ENCODE results near the gene DOCK6.
"Not testable (repeated sequence)": the region's sequence is repeated elsewhere in the genome, so short reads cannot be mapped to it uniquely, and the experiment has no call there.

Gene DOCK6

DNA sequence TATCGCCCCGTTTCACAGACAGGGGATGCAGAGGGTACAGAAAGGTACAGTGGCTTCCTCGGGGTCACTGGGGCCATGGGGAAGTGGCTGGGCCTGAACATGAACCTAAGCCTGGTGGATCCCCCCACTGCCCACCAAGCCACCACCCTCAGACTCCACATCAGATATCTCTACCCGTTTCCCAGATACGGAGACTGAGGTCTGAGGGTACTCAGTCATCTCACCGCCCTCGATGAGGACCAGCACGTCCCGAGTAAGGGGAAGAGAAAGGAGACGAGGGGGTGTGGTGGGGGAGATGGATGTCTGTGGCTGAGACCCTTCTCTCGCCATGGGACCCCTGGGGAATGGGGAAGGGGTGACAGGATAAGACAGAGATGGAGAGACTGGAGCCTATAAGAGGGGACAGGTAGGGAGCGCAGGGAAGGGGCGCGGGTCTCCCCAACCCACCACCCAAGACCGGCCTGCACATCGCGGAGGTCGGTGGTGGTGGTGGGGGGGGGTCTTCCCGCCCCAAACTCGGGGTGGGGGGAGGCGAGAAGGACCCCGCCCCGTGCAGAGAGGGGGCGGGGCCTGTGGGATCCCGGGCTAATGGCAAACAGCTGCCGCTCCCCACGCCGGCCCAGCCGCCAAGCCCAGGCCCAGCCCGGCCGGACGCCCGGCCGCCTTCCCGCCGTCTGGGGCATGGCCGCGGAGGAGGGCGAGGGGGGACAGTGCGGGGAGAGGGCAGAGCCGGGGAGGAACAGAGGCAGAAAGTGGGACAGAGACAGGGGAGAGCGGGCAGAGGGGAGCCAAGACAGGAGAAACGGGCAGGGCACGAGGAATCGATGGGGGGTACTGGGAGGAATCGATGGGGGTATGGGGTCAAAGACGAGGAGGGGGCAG, 65.7 kb downstream of the DOCK6 start:
- DNase-seq = no peak

DNA sequence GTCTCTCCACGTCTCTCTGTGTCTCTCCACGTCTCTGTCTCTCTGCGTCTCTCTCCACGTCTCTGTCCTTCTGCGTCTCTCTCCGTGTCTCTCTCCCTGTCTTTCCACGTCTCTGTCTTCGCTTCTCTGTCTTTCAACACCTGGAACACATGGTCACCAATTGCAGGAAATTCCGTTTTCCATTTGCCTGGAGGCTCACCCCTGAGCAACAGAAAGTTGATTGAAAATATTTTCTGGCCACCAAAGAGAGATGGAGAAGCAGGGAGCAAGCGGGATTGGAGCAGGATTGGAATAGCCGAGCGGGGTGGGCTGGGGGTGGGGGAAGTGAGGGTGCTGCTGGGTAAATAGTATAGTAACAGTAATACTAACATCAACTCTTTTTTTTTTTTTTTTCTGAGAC, 66.6 kb downstream of the DOCK6 start:
- no peak for DNase-seq

DNA sequence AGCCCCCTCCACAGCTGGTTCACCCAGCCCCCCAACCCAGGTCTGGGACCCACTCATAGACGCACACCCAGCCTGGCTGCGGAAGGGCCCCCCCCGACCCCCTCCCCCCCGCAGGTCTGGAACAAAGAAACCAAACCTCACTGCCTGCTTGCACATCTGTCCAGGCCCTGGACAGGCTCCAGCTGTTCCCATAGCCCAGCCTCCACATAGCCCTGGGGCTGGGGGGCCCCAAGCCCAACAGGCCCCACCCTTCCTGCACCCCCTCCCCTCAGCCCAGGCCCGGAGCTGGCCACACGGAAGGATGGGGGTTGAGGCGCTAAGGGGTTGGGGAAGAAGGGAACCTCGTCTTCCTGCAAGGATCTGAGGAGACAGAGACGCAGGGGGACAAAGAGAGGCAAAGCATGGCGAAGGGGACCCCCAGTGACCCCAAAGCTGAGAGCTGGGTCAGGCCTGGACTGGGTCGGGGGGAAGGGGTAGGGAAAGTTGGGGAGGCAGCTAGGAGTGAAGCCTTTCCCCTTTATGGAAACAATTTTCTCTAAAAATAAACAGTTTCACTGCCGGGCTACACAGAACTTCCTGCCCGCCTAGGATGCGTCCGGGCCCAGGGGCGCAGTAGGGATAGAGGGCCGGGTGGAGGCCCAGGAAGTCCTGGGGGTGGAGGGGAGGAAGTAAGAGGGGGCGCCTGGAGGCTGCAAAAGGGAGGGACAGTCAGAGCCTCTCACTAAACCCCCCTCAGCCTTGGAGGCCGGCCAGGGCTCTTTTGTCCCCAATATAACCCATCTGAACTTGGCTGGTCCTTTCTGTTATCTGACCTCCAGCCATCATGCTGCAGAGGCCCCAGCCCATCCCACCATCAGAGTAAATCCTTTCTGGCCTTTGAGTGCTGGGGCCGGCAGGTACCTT, 67.4 kb downstream of the DOCK6 start:
- DNase-seq = no peak

DNA sequence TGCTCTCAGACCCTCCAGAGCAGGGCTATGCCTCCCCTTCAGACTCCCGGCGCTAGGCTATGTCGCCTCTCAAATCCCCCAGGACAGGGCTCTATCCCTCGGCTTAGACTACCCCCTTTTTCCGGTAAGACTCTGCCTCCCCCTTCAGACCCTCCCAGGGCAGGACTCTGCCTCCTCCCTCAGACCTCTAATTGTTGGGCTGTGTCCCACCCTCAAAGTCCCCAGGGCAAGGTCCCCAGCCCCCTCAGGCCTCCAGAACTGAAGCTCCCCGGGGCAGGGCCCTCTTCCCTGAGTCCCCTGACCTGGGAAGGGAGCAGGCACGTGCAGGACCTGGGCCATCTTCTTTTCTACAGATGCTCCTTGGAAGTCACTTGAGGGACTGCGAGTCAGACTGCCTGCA, 68.2 kb downstream of the DOCK6 start:
- DNase-seq = no peak

DNA sequence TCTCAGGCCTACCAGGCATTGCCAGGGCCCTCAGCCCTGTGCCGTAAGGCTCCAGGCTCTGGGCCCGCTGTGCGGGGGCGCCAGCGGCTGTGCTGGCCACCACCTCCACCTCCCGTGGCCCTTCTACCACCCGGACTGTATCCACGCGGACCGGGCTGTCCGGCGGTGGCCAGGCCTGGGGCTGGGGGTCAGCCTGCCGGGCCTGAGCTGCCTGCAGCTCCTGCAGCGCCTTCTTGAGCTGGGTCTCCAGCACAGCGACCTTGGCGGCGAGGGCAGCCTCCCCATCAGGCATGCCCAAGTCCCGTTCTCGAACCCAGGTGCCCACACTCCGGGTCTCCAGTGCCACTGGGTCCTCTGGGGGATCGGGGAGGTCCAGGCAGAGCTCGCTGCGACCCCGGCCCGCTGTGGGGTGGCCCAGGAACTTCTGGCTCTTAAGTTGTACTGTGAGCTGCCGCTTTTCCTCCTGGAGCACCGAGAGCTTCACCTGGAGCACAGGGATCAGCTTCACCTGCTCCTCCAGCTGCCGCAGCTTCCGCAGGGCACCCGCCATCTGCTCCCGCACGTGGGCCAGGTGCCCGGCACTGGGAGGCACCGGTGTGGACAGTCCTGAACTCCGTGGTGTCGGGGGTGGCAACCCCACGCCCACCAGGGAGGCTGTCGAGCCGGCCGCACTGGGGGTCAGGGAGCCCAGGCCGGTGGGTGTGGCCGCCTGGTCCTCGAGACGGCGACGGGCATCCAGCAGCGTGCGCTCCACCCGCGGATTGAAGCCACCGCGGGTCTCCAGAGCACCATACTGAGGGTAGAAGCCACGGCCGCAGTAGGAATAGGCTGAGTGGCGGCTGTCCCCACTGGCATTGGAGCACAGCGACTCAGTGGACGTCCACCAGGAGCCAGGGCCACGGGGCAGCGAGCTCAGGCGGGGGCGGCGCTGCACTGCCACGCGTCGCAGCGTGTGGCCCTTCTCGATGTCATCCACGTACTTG, 69.1 kb downstream of the DOCK6 start:
- DNase-seq = no peak

DNA sequence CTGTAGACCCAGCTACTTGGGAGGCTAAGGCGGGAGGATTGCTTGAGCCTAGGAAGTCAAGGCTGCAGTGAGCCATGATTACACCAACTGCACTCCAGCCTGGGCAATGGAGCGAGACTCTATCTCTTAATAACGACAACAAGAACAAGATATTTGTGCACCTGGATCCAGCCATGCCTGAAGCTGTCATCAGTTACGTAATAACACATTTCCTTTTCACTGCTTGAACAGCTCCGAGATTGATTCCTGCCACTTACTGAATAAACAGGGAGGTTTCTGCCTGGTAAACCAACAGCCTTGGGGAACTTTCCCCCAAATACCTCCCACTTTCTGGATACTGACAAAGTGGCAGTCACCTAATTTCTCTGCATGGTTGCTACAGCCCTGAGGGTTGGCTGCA, 70.4 kb downstream of the DOCK6 start:
- no peak for DNase-seq

- peak; percentile 75 to 79 for DNase-seq
These were observed 71.0 kb downstream of the DOCK6 start for GRCh38 chr19:11191273-11191755.

- no peak for DNase-seq
These were observed 71.8 kb downstream of the DOCK6 start for GRCh38 chr19:11190501-11190900.

DNA sequence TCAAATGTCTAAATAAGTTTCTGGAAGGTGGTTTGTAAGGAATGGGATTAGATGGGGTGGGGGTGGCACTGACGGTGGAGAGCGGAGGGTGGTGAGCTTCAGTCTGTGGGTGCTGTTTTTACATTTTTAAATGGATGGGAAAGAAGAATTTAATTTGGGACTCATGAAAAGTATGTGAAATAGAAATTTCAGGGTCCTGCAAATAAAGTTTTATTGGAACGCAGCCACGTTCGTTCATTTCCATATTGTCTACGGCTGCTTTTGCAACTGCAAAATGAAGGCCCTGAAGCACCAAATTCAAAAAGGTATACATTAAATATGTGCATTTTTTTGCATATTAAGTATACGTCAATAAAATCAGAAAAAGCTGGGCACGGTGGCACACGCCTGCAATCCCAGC, 74.9 kb downstream of the DOCK6 start:
- no peak for DNase-seq

DNA sequence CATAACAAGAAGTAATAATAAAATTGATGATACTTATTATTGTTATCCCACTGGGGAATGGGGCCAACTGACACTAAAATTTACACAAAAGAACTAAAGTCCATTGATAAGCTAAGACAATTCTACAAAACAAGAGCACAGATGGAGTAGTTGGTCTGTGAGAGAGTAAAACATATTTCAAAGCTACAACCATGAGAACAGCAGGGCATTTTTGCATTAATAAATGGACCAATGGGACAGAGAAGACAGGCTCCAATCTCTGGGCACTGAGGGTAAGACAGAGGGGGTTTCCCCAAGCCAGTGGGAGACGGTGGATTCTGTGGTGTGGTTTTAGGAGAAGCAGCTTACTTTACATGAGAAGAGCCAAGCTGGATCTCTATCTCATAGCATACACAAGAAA, 79.3 kb downstream of the DOCK6 start:
- no peak for DNase-seq

GRCh38 chr19:11181488-11181887, 80.8 kb downstream of the DOCK6 start:
- no peak for DNase-seq

- not testable (repeated sequence) for DNase-seq
These were observed 81.3 kb downstream of the DOCK6 start for GRCh38 chr19:11180975-11181374.

DNA sequence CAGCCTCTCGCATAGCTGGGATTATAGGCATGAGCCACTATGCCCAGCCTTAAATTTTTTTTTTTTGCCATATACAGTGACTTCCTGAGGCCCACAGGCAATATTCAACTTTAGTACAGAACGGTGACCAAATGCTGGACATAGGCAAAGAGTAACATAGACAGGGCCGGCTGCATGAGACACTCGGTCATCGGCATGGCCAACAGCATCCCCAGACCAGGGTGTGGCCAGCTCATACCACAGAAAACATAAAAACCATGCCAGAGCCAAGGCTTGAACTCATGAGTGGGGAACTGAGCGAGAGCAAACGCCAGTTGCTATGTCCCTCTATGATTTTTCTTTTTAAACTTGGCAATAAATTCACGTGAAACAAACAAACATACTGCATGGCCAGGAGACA, 82.0 kb downstream of the DOCK6 start:
- no peak for DNase-seq

DNA sequence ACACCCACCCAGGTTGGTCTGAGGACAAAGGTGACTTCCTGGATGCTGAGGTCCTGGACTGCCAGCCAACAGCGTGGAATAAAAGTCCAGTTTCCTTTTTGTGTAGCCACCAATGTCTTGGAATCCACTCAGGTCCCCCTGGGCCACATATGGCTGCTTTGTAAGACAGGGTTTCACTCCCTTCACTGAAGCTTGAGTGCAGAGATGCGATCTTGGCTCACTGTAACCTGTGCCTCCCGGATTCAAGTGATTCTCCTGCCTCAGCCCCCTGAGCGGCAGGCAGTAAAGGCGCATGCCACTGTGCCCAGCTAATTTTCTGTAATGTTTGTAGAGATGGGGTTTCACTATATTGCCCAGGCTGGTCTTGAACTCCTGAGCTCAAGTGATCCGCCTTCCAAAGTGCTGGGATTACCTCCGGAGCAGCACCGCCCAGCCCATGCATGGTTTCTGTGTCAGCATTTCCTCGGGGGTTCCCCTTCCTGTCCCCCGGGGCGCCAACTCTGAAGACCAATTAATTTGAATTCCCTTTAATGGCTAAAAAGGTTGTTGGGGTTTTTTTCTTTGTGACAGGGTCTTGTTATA, 82.5 kb downstream of the DOCK6 start:
- DNase-seq = no peak

DNA sequence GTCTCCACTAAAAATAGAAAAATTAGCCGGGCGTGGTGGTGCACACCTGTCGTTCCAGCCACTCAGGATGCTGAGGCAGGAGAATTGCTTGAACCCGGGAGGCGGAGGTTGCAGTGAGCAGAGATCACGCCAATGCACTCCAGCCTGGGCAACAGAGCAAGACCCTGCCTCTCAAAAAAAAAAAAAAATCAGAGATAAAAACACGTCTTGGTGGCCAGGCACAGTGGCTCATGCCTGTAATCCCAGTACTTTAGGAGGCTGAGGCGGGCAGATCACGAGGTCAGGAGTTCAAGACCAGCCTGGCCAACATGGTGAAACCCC, 83.2 kb downstream of the DOCK6 start:
- not testable (repeated sequence) for DNase-seq

DNA sequence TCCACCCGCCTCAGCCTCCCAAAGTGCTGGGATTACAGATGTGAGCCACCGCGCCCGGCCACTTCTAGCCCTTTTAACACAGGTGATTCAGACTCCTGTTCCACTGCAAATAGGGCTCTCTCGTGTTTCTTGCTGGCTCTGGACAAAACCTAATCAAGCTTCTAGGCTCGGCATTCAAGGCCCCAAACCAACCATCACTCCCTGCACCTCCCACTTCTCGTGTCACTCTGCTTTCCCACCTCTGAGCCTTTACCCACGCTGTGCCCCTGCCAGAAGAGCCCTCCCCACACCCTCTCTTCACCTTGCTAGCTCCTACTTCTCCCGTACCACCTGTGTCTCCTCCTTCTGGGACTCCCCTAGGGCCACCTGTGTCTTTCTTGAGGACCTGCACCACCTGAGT, 84.7 kb downstream of the DOCK6 start:
- DNase-seq = no peak

DNA sequence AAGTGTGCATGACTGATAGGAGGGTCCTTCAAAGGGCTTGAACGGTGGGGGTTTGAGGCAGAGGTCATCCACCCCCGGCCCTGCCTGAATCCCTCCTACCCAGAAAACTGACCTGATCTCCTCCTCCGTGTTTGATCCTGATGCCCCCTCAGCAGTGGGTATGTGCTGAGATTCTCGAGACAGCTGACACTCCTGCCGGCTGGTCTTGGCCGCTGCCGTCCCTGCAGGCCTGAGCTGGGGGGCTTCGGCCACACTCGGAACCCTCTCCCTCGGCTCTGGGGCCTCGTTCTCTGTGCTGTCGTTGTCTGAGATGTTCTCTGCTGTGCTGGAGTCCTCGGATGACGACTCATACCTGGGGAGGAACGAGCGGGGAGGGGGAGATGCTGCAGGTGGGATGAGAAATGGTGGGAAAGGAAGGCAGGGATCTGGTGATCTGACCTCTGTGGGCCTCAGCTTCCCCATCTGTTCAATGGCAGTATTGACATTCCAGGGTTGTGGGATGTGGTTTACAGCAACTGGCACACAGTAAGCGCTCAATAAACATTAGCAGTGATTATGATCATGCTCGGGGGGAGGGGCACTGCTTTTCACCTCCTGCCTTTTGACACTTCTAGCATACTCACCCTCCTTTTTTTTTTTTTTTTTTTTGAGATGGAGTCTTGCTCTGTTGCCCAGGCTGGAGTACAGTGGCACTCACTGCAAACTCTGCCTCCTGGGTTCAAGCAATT, 85.7 kb downstream of the DOCK6 start:
- DNase-seq = no peak

- DNase-seq = no peak
These were observed 86.4 kb downstream of the DOCK6 start for GRCh38 chr19:11175920-11176319.

DNA sequence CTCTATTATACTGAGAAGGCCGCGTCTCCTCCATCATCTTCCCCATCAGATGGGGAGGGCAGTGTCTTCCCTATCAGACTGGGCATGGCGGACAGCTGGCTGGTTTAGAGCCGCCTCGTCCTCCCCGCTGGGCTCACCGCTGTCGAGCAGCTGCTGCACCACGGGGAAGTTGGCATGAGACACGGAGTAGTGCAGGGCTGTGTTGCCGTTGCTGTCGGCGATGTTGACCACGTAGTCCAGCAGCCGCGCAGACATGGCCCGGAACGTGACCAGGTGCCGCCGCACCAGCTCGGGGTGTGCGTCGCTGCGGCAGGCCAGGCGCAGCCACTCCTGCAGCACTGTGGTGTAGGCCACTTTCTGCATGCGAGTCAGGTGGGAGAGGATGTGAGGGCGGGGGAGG, 88.0 kb downstream of the DOCK6 start:
- DNase-seq = no peak

GRCh38 chr19:11173516-11174155, 88.7 kb downstream of the DOCK6 start:
- DNase-seq = no peak

DNA sequence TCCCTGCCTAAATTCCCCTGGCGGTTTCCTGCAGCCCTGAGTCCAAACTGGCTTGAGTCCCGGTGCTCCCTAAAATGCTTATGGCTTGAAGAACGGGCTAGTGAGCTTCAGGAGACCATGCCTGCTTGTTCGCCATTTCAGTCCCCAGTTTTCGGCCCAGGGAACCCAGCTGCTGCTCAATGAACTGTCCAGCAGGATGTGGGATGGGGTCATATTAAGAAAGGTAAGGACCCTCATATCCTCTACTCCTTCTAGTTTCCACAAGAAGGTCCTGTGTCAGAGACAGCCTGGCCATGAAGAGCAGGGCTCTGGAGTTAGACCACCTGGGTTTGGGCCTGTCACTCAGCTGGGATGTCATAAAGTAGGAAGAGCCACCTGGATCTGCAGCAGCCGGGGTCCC, 89.7 kb downstream of the DOCK6 start:
- DNase-seq = no peak
